Astrocyte of the cerebellum (primary cell): ENCODE results near the gene DTNBP1.

Source experiments
- DNase-seq: peaks from one replicate; pipeline ENCODE4 v3.0.0-alpha.2; 2011; ENCODE audit warnings: low read depth
- H3K4me3 ChIP-seq: 2 replicates; pipeline ENCODE4 v1.5.1; 2011; ENCODE audit warnings: mild to moderate bottlenecking, low read depth, low read length, moderate library complexity
- CTCF ChIP-seq: IDR thresholded peaks from 2 replicates; pipeline ENCODE4 v1.5.1; 2012; ENCODE audit warnings: low read length, low read depth, moderate library complexity, mild to moderate bottlenecking; ENCODE audit errors: missing control alignments
- in situ Hi-C: cut with HindIII; loops from 2 replicates; pipeline ENCODE4 v1.10.0; 2017; ENCODE audit warnings: low sequenced_read_pairs

The DTNBP1 gene

GRCh38 chr6:15516378-15516777 is 146.4 kb downstream of the DTNBP1 start:
- in situ Hi-C loops, result no loop called here
- TF ChIP-seq CTCF, result no peak
- no peak overlapping the region for H3K4me3 ChIP-seq
- no peak for DNase-seq

DNA sequence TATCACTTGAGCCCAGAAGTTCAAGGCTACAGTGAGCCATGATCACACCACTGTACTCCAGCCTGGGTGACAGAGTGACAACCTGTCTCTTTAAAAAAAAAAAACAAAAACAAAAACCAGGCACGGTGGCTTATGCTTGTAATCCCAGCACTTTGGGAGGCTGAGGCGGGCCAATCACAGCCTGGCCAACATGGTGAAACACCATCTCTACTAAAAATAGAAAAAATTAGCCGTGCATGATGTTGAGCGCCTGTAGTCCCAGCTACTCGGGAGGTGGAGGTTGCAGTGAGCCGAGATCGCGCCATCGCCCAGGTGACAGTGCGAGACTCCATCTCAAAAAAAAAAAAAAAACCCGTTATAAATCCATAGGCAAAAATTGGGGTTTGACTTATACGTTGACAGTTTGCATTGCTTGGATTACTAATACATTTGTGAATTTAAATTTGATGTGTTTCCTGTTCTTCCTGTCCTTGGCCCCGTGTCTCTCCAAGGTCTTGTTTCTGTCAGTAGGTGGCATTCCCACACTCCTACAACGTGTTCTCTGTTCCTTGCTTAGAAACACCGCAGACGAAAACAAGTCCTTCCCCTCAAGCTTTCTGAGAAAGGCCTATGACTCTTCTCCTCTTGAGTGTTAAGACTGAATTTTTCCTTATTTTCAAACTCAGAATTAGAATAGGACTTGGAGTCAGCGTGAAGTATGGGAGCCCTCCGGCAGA is 147.0 kb downstream of the DTNBP1 start:
- TF ChIP-seq CTCF, result no peak
- in situ Hi-C loops, result no loop called here
- DNase-seq, result no peak

GRCh38 chr6:15515226-15515625 is 147.6 kb downstream of the DTNBP1 start:
- in situ Hi-C loops, result no loop called here
- no peak for DNase-seq
- TF ChIP-seq CTCF, result no peak
- no peak overlapping the region for H3K4me3 ChIP-seq

More for the DNA sequence above, 147.0 kb downstream of the DTNBP1 start:
- no peak overlapping the region for H3K4me3 ChIP-seq

DNA sequence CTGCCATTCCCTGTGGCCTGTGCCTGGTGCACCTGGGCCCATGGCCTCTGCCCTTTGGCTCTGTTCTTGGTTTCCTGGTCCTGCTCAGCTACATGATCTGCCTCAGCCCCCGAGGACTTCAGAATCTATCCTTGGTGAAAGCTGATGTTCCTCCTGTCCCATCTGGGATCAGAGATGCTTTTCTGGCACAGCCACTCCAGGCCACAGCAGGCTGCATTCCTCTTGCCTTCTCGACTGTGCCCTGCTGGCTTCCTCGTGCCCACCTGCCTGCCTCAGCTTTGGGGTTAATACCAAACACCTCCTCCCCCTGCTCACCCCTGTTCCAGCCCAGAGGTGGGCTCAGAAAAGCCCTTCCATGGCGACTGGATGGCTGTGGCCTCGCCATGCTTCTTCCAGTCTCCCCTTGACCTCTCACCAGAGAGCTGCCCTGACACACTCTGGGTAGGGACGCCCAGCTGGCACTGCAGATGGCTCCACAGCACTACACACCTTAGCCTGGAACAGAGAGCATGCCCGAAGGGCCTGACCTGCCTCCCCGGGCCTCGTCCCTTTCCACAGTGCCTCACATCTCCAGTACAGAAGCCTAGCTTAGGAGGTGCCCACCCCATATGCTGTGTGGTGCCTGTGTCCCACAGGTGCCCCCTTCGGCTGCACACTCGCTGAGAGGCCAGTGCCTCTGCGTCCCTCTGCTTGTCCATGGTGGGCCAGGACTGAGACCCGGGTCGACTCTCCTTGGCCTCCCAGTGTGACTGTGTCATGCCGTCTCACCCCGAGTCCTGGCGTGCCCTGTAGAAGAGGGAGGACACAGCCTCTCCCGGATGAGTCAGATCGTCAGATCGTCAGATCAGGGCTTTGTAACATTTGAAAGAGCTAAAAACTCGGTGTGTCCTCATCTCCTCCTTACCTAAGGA is 148.8 kb downstream of the DTNBP1 start:
- DNase-seq, result no peak
- in situ Hi-C loops, result no loop called here
- no peak for TF ChIP-seq CTCF
- no peak overlapping the region for H3K4me3 ChIP-seq

DNA sequence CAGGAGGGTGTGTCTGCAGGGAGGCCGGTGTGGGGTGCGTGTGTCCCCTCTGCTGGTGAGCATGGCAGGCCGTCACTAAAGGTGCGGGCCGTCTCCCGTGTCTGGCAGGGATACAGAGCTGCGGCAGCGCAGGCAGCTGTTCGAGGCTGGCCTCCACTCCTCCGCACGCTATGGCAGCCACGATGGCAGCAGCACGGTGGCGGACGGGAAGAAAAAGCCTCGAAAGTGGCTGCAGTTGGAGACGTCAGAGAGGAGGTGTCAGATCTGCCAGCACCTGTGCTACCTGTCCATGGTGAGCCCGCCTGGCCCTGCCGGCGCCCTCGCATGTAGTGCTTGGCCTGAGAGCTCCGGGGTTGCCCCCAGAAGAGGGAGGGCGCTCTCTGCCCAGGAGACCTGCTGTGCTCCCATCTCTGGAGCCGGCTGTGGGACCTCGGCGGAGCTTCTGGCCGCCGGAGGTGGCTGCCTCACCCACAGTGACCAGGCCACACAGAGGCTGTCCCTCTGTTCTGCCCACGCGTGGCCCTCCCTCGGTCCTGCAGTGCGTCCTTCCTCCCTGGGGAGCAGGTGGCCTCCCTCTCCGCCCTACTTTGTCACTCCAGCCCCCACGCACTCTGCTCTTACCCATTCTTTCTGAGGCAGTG is 149.6 kb downstream of the DTNBP1 start:
- no peak for TF ChIP-seq CTCF
- no peak for DNase-seq
- in situ Hi-C loops, result no loop called here
- no peak overlapping the region for H3K4me3 ChIP-seq

GRCh38 chr6:15512721-15513120 is 150.1 kb downstream of the DTNBP1 start:
- no peak for TF ChIP-seq CTCF
- DNase-seq, result no peak
- in situ Hi-C loops, result no loop called here

More at GRCh38 chr6:15512721-15513120, 150.1 kb downstream of the DTNBP1 start:
- H3K4me3 ChIP-seq, result no peak overlapping the region
